Forelimb muscle (tissue), 1 donor: ENCODE results near the gene GALK1. TPM values are rescaled to one million over a fixed set of nuclear protein-coding genes. Genes with fewer than 3 reads are reported as not detected.
"Not testable (repeated sequence)": the region's sequence is repeated elsewhere in the genome, so short reads cannot be mapped to it uniquely, and the experiment has no call there.

Experiments used
- DNase-seq: peaks from one replicate; pipeline ENCODE4 v3.0.0-alpha.2; 2013; ENCODE audit warnings: low read depth
- polyA plus RNA-seq: library from polyadenylated mRNA; unstranded; fragments of 120-200 nt; gene quantifications from one replicate; pipeline ENCODE4 v1.2.1, GENCODE V29; 2013; ENCODE audit not compliant: insufficient read length

Gene GALK1
- polyA plus RNA-seq, 1 donor: 24.8 TPM

DNA sequence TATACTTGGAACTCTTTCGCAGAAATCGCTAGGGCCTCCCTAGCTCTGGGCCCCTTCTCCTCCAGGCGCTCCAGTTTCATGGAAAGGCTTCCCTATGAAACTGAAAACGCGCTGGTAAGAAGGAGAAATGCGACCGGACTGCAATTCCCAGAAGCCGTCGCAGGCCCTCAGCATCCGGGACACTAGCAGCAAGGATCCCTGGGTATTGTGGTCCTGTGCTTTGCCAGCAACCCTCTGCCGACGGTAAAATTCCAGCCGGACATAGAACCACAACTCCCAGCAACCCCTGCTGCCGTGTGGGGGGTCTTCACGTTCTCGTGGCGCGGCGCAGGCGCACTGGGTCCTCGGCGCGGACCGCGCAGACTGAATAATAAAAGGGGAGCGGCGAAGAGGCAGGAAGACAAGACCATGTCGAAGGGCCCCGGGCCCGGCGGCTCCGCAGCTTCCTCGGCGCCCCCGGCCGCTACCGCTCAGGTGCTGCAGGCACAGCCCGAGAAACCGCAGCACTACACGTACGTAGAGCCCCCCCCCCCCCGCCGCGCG lies 19.6 kb upstream of the GALK1 start, which contains the start of gene UNK:
Gene UNK (plus strand): TSS at position 334 of the 543 bp plus-strand sequence. CDS start 75 bp downstream, at position 409.
- DNase-seq: peak; percentile 99

DNA sequence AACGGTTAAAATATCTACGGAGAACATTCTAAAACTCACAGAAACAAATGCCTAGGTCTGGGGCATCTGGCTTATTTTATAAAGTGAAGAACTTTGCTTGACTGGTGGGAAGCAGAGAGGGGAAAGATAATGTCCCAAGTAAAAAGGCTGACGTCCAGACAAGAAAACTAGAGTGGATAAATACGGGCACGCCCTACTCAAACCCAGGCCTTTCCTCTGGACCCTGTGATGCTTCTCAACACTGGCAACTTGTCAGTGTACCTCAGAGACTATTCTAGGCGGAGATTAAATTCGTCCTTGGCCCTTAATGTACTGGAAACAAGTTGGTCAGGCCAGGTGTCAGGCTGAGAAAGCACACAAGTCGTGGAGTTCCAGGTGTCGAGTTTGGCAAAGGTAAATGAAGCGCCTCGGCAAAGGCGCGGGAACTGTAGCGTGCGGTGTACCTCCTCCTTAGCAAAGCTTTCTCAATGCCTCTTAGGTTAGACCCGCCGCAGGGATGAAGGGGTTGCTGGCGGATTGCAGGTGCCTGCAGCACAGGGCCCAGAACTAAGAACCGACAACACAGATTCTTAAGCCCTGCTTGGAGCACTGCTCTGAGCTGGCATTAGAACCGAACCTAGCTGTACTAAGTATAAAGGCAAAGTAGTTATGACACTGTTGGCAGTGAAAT lies 18.9 kb upstream of the GALK1 start:
- DNase-seq: no peak

DNA sequence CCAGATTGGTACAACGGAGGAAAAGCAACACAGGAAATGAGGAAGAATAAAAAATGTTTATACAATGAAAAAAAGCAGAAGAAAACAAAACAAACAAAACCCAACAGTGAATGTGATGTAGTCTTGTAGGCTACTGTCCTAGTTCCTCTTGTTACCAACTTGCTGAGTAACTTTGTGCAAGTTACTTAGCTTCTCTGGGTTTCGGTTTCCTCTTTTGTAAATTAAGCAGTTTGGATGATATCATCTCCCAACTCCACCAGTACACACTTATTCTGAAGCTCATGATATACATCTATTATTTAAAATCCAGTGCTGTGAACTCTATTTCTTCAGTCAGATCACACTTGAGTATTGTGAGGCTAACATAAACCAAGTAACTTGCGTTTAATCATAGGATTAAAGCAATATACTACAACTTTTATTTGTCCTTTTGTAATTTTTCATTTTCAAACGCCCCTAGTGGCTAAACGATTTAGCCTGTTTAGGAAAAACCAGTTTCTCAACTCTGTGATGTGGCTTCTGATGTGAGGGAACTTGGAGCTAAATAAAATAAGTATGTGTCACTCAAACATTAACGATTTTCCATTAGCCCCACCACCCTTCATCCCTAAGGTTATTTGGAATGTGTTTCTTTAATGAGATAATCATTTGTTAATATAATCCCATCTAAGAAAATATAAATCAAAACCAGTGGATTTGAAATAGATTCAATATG lies 18.2 kb upstream of the GALK1 start:
- DNase-seq: no peak

DNA sequence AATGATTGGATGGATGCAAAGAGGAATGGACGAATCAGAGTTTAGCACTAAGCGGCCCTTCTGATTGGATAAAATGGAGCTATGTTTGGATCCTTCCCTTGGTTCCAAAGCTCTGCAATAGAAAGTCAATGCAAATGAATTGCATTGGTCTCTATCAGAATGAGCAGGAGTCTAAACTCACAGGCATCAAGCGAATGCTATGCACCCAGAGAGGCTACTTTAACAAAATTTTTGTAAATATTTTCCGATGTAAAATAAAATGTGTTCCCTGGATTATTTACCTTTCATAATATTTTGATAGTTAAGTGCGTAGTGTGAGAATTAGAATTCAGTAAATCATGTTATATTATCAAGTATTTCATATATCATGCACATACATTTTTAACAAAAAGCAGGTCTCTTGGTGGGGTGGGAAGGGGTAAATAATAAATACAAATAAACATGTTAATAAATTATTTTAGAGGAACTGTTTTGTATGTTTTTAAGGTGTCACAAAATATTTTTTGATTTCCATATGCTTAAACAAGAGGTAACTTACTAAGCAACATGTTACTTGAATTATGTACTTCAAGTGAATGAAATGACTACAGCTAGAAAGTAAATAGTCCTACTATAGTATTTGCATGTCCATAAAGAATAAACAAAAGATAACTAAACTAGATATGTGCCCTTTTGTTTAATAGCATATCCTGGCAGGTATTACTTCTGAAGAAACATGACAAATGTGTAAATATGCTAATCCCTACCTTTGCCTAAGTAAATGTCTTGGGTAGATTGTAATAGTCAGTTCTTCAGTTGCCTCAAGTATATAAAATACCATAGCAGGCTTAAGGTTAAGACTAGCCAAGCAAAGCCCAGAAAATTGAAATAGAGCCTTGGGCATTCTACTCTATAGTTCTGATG lies 15.2 kb upstream of the GALK1 start:
- DNase-seq: no peak

DNA sequence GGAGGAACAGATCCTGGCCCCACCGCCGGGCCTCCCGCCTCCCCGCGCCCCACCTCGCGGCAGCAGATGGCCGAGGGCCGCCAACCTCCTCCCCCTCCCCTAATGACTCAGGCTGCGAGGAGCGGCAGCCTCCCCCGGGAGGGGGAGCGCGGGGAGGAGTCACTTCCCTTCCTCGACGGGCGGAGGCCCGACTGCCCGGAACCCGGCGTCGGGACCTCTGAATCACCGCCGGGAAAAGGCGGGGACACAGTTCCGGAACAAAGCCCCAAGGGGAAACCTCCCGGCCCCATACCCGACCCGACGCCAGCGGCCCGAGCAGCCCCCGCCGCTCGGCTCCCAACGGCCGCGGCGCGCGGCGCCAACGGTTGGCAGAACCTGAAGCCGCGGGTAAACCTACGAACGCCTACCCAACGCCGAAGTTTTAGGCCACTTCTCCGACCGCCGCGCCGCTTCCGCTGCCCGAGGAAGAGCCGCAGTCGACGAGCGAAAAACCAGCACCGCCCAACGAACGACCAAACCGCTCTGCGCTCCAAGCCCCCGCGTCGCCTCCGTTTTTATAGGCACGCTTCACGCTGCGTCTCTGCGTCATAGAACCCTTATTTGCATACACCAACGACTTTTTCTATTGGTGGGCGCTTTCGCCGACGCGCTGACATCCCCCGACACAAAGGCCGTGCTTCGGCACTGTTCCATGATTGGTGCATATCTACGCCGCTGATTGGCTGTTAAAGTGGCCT lies 14.4 kb upstream of the GALK1 start:
- peak; percentile 100 for DNase-seq

DNA sequence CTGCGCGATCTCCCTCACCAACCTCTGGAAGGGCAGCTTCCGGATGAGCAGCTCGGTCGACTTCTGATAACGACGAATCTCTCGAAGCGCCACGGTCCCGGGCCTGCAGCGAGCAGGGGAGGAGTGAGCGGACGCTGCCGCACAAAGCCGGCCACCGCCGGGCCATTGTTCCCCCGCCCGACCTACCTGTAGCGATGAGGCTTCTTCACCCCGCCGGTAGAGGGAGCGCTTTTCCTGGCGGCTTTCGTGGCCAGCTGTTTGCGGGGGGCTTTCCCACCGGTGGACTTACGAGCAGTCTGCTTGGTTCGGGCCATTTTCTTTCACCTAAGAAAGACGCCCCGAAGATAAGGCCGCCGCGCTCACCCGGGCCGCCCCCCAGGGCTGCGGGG lies 13.9 kb upstream of the GALK1 start:
- no peak for DNase-seq

DNA sequence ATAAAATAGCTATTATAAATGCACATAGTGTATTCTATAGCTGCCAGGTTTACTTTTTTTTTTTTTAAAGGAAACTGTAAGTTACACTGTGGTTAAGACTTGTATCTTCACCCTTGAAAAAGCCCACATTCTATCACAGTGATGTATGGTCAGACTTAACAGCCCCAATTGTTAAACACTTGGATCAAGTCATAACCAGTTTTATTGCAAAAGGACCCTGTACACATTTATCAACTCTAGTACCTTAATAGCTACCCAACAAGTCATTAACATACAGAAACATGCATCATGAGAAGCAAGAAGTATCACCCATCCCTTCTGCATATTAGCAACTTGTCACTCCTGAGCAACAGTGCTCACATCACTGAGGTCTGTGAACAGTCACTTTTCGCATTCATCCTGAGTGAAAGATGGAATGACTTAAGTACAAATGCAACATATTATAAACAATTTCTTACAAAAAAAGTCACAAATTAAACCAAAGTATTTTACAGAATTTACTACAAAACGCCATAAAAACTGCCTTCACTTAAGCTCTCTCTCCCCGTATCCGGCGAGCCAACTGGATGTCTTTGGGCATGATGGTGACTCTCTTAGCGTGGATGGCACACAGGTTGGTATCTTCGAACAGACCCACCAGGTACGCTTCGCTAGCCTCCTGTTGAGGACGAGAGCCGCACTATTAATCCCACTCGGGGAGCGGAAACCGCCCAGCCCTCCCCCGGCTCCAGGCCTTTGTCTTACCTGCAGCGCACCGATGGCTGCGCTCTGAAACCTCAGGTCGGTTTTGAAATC lies 13.3 kb upstream of the GALK1 start:
- DNase-seq: not testable (repeated sequence)

DNA sequence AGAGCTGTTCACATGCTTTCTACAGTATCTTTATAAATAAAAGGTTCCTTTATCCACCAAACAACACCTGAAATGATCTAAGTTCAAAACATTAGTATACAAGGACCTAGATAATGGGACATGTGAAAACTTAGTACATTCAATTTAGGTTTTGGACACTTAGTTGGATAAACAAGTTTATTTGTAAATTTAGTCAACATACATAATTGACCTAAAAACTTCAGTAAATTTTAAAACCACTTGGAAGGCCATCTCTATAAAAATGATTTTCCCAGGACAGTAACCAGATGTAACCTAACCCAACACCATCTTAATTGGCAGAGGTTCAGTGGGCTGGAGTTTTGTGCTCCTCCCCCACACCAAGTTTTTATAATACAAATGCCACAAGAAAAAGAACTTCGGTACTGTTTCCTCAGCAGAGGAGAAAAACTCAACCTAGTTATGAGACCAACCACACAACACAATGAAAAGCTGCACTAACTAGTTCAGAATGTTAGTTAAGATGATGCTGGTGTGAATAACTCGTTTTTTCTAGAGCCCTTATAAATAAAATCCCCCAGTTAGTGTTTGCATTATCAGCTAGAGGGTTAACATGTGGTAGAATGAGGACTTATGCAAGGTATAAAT lies 12.4 kb upstream of the GALK1 start:
- DNase-seq: no peak

DNA sequence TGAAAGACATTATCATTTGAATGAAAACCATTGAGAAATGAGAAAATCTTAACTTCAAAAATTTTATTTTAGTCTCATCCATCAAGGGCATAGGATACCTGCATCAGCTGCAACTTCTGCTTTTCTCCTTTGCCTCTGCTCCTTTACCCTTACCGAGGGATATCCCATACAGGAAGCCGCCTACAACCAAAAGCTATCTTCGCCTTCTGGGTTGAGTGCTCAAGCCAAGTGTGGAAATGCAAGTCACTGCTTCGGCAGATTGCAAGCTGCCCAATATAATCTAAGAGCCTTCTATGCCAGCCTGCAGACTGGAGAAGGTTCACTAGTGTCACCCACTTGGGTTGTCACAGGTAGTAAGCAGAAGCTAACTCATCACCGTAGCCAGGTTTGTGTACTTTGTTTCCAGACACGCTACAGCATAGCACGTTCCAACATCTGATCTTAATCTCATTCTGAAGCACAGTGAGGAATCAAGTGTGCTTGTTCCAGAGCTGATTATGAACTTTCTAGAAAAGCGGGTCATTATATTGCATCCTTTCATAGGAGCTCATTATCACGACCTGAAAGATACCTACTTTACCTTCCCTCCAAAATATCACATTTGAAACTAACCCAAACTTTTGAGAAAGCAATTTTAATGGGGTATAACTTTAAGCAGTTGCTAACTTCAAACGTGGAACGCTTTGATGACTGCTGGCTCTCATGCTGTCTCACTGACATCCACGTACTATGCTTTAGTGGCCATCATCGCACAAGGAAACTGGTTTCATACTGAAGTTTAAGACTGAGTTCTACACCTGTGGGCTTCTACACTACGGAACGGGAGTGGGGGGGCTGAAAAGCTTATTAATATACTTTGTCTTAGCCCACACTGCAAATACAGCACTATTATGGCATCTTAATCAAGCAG lies 11.6 kb upstream of the GALK1 start:
- no peak for DNase-seq

DNA sequence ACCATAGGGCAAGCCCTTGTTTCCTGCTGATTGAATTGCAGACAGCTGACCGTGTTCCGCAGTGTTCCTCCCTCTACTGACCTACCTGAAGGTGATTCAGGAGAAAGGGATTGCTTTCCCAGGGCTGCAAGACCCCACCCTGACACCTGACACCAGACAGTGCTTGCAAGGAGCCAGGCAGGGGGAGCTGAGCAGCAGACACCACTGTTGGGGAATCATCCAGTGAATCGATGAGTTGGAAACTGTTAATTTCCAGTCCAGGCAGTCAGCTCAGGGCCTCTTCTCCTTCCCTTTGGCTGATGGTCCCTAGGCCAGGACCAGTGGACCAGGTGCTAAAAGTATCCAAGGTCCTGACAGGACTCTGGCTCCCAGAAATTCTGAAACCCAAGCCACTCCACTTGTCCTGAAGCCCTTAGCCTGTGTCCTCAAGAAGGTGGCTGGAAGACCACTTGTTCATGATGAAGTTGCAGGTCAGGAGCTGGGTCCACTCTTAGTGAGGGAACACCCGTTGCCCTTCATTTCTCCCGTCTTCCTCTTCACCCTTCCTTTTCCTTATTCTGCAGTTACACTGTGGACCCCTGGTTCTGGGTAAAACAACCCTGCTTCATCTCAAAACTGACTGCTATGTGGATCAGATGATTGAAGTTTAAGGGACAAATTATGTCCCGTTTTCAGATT lies 10.1 kb upstream of the GALK1 start:
- no peak for DNase-seq

DNA sequence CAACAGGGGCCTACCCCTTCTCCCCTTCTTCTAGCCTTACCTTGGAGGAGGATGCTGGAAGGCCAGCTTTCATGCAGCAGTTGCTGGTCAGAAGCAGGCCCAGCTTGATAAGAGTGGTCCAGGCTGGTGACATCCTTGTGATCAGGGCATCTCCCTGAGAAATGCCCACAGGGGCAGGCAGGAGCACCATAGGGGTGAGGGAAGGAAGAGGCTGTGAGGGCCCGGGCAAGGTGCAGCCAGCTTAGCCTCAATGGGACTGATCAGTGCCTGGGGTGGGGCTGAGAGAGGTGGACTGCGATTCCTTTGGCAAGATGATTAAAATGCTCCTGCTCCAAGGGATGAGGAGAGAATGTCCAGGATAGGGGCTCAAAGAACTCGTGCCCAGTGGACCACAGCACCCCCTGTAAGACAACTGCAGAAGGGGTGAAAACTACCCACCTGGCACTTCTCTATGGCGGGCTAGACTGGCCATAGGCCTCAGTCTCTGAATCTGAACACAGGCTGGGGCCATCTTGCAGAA lies 9.5 kb upstream of the GALK1 start:
- DNase-seq: no peak

DNA sequence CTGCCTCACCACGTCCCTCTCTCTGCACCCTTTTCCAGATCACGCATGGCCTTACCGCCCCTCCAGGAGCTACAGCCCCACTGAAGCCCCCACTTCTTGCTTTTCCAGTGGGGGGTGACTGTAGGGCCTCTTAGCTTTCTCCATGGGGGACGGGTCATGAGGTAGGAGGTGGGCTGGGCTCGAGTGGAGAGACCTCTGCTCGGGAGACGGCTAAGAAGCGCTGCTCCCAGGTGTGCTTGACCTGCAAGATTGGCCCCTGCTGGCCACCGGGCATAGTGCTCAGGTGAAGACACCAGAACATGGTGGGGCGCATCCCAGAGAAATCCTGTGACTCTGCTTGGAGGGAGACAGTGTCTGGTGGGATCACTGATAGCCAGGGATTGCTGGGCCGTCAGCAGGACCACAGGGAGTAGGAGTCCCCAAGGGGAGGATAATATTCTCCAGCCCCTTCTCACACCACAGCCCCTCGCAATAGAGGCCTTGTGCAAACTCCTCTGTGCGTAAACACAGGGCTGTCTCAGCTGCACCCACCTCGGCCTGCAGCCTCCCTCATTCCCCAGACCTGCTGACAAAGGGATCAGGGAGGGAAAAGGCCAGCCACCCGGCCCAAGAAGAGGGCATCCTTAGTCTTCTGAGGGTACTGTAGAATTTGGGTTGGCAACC lies 8.9 kb upstream of the GALK1 start:
- DNase-seq: no peak

DNA sequence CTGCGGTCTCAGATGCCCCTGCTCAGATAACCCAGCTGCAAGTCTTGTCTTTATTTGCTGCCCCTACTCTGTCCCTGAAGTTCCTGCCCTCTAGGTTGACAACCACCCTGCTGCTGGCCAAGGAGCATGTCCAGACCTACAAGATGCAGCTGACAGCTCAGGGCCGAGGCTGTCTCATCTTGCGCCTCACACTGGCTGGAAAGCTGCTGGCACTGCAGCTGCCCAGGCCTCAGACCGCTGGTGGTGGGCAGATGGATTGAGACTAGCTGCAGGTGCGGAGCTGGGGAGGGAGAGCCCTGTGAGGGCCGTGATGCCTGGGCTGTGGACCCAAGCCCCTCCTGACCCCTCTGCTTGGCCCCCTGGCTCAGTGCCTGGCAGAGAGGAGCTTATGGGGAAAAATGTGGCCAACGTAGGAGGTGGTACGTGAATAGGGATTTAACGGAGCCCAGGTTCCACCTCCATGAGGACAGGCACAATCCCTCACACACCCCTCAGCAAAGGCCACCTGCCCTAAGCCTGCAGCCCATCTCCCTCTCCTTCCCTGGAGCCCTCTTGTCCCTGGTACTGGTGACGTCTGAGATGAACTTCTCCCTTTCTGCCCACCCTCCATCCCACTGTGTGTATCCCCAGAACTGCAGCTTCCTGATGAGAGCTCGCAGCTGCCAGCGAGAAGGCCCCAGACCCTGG lies 8.3 kb upstream of the GALK1 start:
- DNase-seq: no peak

DNA sequence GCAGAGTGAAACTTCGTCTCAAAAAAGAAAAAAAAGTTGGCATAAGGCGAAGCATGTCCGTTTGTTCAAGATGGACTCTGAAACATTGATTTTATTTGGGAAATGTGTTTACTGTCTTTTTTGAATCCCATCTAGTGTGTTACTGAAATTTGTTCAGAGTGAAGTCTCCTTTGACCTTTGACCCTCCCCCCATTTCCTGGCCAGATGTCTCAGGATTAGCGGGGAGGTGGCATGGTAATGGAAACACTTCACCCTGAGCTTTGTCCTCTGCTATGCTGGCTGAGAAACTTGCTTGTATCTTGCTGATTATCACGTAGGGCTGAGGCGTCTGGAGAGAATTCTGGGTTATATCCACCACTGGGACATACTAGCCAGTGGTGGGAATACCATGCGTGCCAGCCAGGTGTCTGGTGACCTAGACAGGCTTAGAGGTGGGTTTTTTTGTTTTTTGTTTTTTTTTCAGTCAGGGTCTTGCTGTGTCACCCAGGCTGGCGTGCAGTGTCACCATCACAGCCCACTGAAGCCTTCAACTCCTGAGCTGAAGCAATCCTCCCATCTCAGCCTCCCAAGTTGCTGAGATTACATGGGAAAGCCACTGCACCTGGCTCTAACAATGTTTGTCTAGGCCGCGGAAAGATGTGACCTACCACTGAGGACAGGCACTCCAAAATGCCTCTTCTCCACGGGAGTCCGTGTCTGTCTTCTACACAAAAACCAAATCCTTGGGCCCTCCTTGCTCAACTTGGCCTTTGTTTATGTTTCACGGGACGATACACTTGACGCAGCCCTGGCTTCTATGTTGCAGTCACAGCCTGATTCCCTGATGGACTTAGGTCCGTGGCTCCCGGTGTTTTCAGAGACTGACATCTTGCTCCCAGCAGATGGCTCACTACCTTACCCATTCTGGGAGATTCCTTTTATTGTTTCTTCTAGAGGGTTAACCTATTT lies 6.6 kb upstream of the GALK1 start:
- DNase-seq: no peak

DNA sequence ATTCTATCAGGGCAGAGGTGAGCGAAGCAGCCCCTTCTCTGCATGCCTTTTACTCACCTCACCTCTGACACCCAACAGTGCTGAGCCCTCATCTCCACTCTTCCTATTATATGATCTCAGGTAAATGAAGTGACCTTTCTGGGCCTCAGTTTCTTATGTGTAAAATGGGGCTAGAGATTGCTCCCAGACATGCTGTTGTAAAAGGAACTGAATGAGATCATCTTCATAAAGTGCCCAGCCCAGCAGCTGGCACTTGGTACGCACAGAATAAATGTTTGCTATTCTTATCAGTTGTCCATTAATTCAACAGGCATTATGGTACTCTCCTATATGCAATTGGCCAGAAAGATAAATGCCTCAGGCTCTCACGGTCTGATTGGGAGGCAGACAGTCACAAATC lies 4.5 kb upstream of the GALK1 start:
- DNase-seq: no peak

DNA sequence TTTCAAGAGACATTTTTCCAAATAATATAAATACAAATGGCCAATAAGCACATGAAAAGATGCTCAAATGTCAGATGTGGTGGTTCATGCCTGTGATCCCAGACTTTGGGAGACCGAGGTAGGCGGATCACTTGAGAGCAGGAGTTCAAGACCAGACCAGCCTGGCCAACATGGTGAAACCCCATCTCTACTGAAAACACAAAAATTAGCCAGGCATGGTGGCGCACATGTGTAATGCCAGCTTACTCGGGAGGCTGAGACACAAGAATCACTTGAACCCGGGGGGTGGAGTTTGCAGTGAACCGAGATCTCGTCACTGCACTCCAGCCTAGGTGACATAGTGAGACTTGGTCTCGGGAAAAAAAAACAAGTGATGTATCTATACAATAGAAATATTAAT lies 2.9 kb upstream of the GALK1 start:
- no peak for DNase-seq
